Colon (tissue), 2 donors: Measurements from ENCODE around the gene MPL.
"Not testable (repeated sequence)": the region's sequence is repeated elsewhere in the genome, so short reads cannot be mapped to it uniquely, and the experiment has no call there.

Source experiments
- FAIRE-seq: peaks from 2 replicates; lab custom pipeline; 2012; peaks lifted over from hg19 to GRCh38; lab: Jason Lieb, UNC
- donor health status: control.
- donor health status: control.

MPL gene

DNA sequence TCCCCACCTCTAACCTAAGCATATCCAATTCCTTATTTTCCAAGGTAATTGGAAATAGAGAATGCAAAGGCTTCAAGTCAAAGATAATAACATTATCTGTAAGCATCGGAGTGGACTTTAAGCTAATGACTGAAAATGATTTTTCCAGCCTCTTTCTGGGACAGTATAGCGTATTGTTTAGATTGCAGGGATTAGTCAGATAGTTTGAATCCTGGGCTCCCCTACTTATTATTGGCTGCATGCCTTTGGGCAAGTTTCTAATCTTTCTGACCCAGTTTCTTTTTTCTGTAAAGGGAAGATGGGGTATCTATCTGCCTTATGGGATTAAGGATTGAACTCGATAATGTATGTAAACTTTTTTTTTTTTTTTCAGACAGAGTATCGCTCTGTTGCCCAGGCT is 19.6 kb downstream of the MPL start:
- no peak for FAIRE-seq

DNA sequence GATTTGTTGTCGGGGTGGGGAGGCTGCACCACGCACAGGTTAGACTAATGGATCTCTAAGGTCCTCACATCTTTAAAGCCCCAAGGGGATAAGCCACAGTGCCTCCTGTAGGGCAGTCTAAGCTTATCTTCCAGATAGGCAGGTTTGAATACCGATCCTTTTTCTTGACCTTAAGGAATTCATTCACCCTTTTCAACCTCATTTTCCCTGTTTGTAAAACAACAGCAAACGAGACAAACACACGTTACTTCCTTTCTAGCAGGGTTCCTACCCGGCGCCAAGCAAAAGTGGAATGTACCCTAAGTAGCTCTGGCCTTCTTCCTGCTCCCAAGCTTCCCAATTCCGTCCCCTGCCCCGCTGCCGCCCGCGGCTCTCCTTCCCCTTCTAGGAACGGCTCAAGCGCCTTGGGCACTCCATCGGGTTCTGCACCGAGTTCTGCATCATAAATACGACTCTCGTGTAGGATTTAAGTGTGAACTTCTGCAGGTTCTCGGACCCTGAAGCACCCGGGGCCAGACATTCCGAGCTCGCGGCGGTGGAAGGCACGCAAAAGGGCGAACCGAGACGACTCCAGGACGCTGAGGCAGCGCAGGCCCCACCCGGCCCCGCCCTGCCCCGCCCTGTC is 20.6 kb downstream of the MPL start:
- FAIRE-seq = no peak

DNA sequence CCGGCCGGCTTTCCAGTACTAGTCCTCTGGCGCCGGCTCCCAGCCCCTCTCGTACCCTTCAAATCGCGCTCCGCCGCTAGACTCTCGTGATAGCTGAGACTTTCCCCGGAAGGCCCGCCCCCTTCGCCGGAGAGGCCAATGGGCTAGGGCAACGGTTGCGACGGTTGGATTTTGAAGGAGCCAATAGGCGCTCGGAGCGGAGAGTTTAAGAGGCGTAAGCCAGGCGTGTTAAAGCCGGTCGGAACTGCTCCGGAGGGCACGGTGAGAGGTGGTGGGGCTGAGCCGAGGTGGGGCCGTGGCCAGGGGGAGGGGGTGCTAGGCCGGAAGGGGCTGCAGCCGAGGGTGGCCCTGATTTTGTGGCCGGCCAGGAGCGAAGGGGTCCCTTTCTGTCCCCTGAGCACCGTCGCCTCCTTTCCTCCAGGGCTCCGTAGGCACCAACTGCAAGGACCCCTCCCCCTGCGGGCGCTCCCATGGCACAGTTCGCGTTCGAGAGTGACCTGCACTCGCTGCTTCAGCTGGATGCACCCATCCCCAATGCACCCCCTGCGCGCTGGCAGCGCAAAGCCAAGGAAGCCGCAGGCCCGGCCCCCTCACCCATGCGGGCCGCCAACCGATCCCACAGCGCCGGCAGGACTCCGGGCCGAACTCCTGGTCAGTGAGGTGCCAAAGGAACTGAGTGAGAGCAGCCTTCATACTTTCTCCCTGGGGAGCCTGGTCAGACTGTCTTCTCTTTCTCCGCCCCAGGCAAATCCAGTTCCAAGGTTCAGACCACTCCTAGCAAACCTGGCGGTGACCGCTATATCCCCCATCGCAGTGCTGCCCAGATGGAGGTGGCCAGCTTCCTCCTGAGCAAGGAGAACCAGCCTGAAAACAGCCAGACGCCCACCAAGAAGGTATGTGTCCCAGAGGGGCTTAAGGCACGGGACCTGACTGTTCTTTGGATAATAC is 21.4 kb downstream of the MPL start, which contains the start of gene CDC20:
Gene CDC20 (plus strand): TSS at position 236 of the 948 bp plus-strand sequence. CDS start 235 bp downstream, at position 471.
- FAIRE-seq = no peak

DNA sequence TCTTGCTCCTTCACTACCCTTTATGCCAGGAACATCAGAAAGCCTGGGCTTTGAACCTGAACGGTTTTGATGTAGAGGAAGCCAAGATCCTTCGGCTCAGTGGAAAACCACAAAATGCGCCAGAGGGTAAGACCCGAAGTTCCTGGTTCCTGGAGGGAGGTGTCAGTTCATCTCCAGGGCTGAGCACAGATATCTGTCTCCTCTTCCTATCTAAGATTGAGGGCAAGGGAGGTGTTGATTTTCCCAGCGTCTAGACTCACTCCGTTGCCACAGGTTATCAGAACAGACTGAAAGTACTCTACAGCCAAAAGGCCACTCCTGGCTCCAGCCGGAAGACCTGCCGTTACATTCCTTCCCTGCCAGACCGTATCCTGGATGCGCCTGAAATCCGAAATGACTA is 22.1 kb downstream of the MPL start:
- no peak for FAIRE-seq

DNA sequence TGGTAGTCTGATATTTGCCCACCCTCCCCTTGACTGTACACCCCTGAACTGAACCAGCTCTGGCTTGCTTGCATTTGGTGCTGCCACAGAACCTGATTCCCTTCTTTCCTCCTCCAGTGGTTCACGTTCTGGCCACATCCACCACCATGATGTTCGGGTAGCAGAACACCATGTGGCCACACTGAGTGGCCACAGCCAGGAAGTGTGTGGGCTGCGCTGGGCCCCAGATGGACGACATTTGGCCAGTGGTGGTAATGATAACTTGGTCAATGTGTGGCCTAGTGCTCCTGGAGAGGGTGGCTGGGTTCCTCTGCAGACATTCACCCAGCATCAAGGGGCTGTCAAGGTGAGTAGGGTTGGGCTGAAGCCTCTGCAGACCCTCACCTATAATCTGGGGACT is 23.0 kb downstream of the MPL start:
- no peak for FAIRE-seq

DNA sequence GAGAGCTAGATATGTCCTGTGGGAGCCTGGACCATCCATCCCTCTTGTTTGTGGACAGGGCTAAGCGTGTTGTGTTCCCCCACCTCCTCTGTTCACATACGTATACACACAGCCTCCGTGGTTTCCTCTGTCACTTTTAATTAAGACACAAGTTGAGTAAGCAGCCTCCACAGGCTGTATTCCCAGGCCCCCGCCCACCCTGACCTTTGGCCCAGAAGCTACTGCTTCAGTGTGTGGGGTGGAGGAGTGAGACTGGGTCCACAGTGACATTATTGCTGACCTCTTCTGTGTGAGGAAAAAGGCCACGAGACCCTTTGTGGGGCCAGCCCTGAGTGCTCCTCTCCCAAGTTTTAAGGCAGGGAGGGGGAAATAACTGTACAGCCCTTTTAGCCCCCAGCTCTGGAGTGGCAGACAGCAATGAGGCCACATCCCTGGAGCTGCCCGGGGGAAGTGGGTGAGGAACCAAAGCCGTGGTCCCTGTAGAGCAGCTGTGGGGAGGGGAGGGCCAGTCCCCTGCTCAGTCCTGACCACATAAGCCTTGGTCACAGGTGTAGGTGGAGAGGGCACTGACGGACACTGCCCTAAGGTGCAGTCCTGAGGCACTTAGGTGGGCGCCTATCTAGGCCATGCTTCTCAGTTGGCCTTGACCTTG is 25.8 kb downstream of the MPL start:
- no peak for FAIRE-seq

DNA sequence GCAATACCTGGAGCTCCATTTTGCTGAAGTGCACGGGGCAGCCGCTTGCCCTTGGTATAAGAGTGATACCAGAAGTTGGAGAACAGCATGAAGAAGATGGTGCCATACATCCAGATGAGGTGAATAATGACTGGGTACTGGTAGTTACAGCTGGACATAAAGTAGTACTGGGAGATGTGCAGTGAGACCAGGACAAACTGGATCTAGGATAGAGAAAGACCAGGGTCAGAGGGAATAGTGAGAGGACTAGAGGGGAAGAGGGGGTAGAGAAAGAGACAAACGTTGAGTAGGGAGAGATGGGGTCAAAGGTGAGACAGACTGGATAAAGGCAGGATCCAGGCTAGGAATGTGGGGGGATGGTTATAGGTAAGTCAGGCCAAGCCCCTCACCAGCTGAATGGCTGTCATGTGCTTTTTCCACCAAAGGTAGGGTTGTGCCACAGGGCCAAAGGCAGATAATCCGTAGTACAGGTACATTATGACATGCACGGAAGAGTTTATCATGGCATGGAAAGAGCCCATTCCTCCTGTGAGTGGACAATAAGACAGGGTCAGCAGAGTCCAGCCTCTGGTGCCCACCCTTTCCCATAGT is 26.4 kb downstream of the MPL start:
- FAIRE-seq = no peak

DNA sequence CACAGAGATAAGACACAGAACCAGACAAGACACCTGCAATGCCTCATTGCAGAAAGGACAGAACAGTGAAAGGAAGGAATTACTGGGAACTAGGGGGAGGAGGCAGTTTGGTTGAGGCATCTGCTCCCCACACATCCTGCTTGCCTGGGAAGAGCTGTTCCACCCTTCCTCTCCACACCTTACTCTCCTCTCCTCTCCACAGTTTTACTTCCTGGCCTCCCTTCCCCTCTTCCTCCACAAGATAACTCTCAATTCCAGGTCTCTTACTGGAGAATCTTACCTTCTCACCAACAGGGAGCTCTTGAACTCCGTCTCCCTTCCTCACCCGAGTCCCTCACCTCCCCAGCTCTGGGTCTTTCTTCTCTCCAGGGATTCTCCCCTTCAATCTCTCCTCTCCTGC is 28.1 kb downstream of the MPL start:
- no peak for FAIRE-seq

DNA sequence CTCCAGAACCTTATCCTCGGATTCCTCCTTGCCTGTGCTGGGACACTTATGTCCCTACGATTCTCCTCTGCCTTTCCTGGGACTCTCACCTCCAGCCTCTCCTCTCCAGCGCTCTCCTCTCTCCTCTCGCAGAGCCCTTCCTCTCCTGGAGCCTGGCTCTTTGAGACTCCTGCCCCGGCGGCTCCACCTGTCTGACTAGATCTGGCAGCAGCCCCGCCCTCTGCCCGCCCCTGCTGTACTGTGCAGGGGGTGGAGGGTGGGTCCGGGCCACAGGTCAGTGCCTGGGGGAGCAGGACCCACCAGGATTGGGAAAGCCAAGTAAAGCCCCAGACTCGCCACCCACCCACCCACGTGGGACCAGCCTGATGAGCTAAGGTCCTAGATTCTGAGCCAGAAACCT is 28.6 kb downstream of the MPL start:
- no peak for FAIRE-seq

DNA sequence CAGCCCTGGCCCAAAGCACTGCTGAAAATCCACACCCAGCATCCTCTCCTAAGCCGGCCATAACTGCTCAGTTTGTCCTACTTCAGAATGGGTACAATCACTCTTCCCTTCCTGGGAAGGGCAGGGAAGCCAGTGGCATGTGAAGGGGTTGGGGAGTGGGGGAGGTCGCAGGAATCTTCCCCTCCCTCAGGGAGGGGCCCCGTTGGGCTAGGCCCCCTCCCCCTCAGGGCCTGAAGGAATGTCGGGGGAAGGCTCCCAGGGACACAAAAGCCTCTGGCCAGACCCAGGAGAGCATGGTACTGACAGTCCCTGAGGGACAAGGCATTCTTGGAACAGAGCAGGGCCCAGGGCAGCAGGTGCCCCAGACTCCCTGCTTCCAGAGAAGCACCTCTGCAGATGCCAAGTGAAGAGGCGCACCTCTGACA is 29.0 kb downstream of the MPL start:
- no peak for FAIRE-seq

DNA sequence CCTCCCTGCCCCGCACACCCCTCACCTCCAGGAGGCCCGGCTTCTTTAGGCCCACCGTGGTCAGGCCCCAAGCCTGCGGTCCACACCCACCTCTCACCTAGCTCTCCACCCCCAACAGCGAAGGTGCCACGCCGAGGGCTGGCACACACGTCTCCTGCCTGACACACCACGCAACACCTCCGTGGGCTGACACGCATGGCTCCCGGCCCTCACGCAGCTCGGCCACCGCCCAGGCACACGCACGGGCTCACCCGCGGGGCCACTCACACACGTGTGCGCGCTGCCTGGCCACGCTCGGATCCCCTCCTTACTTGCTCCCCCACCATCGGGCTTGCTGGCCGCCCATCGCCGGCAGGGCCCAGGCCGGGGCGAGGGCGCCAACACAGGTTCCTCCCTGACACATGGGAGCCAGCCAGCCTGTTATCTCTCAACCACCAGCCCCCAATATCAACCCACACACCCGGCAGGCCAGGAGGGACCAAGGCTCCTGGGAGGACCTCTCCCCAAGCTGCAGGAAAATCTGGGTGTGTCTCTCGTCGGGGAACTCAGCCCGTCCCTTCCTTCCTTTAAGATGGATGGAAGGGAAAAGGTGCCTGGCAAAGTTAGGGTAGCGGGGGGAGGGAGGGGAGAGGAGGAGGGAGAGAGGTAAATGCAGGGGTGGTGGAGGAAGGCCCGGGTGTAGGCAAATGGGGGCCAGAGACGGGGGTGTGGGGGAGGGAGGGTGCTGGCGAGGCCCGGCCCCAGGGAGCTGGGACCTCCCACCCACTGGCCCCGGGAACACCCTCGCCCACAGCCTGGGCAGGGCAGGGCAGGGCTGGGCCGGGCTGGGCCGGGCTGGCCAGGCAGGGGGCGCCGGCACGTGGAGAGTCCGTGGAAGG is 29.6 kb downstream of the MPL start:
- no peak for FAIRE-seq

DNA sequence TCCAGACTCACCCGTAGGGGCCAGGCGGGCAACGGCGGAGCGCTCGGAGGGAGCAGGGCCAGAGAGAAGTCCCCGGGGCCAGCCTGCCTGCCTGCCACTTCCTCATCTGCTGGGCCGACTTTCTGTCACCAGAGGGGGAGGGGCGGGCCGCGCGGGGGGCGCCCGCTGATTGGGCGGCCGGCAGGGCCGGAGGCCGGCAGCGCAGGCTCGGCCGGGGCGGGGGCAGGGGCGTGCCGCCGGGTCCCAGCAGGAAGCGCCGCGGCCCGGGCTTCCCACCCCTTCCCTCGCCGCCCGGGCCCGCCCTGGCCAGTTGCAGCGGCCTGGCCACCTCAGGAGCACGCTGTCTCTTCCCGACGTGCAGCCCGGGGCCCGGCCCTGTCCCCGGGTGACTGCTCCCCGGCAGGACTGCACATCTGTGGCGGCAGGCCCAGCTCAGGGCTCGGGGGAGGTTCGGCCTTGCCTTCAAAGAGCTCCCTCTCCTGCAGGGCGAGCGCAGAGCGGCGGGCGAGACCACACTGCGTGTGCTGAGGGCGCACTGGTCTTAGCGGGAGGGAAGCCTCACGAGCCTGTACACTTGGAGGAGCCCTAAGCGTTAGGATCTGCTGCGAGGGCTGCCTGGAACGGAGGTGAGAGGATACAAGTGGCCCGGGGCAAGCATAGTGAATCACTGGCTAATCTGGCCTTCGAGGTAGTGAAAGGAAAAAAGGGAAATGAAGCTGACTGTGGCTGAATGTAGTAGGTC is 30.5 kb downstream of the MPL start, which contains the start of gene ELOVL1:
Gene ELOVL1 (minus strand): TSS at position 108 of the 742 bp plus-strand sequence. CDS start 2,402 bp downstream, outside the sequence.
- FAIRE-seq = no peak

DNA sequence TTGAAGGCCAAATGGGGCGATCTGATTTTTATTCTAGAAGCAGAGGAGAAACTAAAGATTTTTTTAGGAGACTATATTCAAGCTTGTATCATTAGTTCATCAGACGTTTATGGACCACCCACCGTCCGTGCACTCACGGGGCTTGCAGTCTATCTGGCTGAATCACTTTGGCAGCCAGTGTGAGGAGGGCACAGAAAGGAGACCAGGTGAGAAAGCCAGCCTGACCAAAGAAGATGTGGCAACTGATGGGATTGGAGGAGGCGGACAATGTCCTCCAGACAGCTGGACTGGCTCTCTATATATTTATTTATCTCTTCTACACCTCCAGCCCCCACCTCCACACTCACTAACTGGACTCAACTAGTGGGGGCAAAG is 31.0 kb downstream of the MPL start:
- FAIRE-seq = no peak

DNA sequence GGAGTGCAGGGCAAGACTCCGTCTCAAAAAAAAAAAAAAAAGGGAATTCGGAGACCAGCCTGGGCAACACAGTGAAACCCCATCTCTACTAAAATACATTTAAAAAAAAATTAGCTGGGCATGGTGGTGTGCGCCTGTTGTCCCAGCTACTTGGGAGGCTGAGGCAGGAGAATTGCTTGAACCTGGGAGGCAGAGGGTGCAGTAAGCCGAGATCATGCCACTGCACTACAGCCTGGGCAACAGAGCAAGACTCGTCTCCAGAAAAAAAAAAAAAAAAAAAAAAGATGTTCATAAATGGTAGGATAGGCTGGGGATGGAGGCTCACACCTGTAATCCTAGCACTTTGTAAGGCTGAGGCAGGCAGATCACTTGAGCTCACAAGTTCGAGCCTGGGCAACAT is 32.2 kb downstream of the MPL start:
- FAIRE-seq = not testable (repeated sequence)

DNA sequence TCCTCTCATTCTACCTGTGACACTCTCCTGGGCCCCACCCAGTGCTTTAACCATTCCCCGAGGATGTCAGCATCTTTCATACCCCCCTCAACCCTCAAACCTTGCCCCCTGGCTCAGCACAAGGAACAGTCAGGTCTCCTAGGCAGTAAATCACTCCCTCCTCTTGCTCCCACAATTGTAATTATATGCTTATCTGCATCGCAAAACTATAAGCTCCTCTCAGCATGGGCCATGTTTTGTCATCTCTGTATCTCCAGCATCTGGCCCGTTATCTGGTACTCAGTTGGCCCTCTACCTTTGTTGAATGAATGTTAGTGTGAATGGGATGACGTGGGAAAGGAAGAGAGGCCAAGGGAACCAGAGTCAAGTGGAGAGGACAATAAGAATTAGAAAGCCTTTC is 32.9 kb downstream of the MPL start:
- FAIRE-seq = no peak

DNA sequence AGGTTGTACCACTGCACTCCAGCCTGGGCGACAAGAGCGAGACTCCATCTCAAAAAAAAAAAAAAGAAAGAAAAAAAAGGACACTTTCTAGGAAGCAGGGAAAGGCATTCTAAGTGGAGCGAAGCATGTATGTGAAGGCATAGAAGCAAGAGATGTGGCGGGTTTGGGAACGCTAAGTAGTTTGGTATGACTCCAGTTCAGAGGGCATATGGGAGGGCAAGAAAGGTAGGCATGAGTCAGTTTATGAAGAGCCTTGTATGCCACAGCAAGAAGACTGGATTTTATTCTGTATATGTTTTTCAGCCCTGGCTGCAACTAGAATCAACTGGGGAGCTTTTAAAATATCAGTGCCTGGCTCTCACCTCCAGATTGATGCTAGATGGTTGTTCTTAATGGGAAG is 34.6 kb downstream of the MPL start:
- no peak for FAIRE-seq

DNA sequence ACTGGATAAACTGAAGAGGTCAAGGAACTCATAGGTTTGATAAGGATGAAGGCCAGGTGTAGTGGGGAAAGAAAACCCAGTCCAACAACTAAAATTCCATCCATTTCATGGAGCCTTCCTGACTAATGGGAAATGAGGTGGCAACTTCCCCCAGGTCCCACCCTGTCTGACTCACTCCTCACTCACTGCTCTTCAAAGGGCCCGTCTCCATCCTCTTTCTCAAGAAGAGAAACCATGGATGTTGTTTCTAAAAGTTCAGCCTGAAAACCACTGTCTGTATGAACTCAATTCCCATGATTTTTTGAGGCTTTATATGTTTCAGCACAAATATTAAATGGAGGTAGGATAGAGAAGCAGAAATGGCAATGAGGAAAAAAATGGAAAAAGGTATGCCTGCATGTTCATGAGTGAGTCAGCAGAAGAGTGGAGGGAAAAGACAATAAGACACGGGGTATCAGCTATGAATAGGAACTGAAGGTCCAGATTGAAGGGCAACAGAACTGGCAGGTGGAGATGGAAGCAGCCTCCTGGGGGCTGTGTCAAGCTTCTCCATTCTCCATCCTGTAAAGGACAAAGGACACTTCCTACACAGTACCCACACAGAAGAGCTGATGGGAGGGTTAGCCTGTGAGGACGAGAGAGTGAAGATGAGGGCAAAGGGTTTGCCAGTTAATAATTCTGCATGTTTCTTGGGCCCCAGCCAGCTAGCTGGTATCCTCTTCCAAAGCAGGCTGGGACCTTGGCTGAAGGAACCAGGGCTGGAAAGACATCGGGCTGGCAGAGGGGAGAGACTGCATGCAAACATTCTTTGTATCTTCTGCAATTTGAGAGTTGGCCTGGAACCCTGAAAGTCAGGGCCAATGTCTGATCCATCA is 35.7 kb downstream of the MPL start:
- no peak for FAIRE-seq

DNA sequence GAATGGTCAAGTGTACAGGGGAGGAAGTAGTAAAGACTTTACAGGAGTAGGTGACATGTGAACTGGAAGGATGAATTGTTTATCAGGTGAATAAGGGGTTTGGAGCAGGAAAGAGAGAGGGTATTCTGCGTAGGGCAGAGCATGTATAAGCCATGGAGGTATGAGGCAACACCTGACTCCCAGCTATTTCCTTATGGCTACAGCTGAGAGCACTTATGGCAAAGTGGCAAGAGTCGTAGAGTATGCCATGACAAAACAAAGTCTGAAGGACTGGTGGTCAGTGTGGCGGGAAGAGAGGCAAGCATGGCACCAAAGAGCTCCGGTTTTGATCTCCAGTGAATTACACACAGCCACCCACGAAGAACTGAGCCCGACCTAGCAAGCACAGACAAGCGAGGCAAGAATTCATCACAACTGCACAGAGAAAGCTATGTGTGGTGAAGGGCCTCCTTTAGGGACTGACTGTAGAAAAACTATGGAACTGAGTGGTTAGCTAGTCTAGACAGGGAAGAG is 39.2 kb downstream of the MPL start:
- FAIRE-seq = no peak

DNA sequence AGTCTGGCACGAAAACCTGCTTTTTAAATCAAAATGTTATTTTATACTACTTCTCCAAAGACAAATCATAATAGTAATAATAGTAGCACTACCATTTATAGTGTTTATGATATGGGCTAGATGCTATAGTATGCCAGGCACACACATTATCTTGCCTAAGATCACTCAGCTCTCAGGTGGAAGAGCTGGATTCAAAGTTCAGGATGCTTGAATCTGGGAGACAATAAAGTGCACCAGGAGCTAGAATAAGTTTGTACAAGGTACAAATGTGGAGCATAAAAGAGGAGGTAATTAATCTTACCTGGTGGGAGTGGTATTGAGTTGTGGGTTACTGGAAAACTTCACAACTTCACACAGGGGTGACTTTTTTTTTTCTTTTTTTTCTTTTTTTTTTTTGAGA is 40.2 kb downstream of the MPL start:
- FAIRE-seq = no peak

DNA sequence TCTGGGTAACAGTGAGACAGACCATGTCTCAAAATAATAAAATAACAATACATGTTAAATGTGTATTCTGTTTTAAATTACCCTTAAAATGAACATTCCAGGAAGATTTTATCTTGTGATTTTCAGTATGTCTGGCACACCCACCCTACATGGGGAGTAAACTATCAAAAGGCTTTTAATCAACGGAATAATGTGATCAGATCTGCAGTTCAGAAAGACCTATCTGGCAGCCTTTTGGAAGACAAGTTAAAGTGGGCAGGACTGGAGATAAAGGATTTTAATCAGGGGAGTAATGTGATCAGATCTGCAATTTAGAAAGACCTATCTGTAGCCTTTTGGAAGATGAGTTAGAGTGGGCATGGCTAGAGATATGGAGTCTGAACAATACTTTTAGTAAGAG is 41.9 kb downstream of the MPL start:
- no peak for FAIRE-seq
